Measurements from ENCODE around the gene RNF141.

DNA sequence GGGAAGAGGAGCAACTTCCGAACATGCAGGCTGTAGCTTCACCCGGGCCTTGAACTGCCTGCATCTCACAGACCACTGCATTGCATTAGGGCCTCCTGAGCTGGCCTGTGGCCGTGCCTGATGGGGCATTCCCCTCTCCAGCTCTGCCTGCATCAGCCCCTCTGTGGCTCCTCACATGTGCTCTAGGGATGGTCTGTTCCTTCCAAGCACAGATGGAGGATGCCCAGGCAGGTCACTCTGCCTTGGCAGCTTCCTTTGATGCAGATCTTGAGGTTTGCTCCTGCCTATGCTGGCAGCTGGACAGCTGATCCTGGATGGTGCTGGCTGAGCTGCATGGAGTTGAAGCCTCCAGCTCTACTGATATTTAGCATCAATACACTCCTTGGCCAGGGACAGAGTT, 57.4 kb downstream of the RNF141 start:
- TF ChIP-seq CTCF (IDR thresholded peaks at IDR 0.05), result no peak
- no peak for TF ChIP-seq EZH2 (IDR thresholded peaks at IDR 0.05)

All from neural progenitor cell (in vitro differentiated cells).